ENCODE results near the gene HNRNPCL2.
"Not testable (repeated sequence)": the region's sequence is repeated elsewhere in the genome, so short reads cannot be mapped to it uniquely, and the experiment has no call there.

HNRNPCL2 gene

DNA sequence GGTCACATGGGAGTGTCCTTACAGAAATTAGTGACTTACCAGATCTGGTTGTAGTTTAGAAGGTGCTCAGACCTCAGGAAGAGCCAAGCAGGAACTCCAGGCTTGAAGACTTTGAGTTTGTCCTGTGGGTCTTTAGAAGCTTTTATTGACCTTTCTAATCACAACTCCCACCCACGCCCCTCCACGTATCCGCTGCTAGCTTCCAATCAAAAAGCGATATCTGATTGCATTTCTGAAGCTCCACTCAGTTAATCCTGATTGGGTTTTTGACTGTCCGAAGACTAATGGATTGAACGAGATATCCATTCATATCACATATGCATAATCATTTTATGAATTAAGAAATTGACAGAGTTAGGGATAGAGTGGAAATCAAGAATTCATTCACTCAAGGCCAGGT lies at the start of gene HNRNPCL2:
Gene HNRNPCL2 (minus strand): TSS at position 101 of the 400 bp plus-strand sequence. CDS start 454 bp downstream, outside the sequence.
- not testable (repeated sequence) for DNase-seq

DNA sequence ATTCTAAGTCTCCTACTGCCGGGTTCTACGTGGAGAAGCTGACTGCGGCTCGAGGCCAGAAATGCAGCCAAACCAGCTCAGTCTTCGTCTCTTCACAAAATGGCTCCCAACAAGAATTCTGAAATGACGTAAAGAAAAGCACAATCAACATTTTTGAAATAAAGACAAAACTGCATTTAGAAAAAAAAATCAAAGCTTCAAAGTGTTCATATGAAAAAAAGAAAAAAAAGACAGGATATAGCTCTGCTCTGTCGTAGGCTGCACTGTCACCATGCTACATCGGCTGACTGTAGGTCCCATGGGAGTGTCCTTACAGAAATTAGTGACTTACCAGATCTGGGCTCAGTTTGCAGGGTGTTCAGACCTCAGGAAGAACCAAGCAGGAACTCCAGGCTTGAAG lies 48.9 kb upstream of the HNRNPCL2 start, which contains the start of gene HNRNPCL4:
Gene HNRNPCL4 (minus strand): TSS at position 101 of the 400 bp plus-strand sequence. CDS start 164 bp downstream, outside the sequence.
- DNase-seq = not testable (repeated sequence)

DNA sequence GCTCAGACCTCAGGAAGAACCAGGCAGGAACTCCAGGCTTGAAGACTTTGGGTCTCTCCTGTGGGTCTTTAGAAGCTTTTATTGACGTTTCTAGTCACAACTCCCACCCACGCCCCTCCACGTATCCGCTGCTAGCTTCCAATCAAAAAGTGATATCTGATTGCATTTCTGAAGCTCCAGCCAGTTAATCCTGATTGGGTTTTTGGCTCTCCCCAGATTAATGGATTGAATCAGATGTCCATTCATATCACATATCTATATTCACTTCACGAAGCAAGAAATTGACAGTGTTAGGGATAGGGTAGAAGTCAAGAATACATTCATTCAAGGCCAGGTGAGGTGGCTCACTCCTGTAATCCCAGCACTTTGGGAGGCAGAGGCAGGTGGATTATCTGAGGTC lies 39.3 kb upstream of the HNRNPCL2 start, which contains the start of gene PRAMEF26:
Gene PRAMEF26 (minus strand): TSS at position 101 of the 400 bp plus-strand sequence. CDS start 2,914 bp downstream, outside the sequence.
- not testable (repeated sequence) for DNase-seq

DNA sequence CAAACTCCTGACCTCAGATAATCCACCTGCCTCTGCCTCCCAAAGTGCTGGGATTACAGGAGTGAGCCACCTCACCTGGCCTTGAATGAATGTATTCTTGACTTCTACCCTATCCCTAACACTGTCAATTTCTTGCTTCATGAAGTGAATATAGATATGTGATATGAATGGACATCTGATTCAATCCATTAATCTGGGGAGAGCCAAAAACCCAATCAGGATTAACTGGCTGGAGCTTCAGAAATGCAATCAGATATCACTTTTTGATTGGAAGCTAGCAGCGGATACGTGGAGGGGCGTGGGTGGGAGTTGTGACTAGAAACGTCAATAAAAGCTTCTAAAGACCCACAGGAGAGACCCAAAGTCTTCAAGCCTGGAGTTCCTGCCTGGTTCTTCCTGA lies 46.2 kb downstream of the HNRNPCL2 start, which contains the start of gene PRAMEF25:
Gene PRAMEF25 (plus strand): TSS at position 301 of the 400 bp plus-strand sequence. CDS start 2,920 bp downstream, outside the sequence.
- DNase-seq = not testable (repeated sequence)

All from activated gamma-delta T cell treated with Interleukin-2 at 50 U/mL for 16 hours (primary cell).